ENCODE measurements around the gene AIF1L.

Gene AIF1L

GRCh38 chr9:131160416-131161112 lies 64.2 kb downstream of the AIF1L start:
- Histone ChIP-seq H3K79me1 (ENCODE audit: low read length) (no peaks in the 10 kb centered on the region), H3K23ac (ENCODE audit: low read length) (no peak overlapping the region), H3K4ac (ENCODE audit: low read depth, low read length) (no peak overlapping the region), H3K27ac (ENCODE audit: low read depth, low read length) (no peak overlapping the region), H3K4me3 (ENCODE audit: low read length) (no peak overlapping the region), H3K18ac (ENCODE audit: low read length) (no peak overlapping the region), H2BK5ac (ENCODE audit: low read length) (no peak overlapping the region), H3K4me2 (ENCODE audit: low read length) (no peak overlapping the region), H4K5ac (ENCODE audit: low read length) (no peak overlapping the region), H2BK15ac (replicated peaks; ENCODE audit: low read depth) (no peak overlapping the region), H3K36me3 (ENCODE audit: control insufficient read depth, insufficient read depth, low read length) (peaks cover 3% of the 10 kb centered on the region), H3K4me1 (ENCODE audit: control insufficient read depth, low read depth, low read length) (no peaks in the 10 kb centered on the region), H3K9ac (ENCODE audit: low read length) (no peak overlapping the region), H3K79me2 (ENCODE audit: control insufficient read depth, insufficient read depth, low read length) (no peaks in the 10 kb centered on the region), H2BK120ac (ENCODE audit: low read depth, low read length) (no peak overlapping the region), H4K8ac (ENCODE audit: low read depth, low read length) (no peak overlapping the region), H3K56ac (ENCODE audit: low read length) (no peak overlapping the region), H3K27me3 (ENCODE audit: insufficient read depth, low read length, poor library complexity) (no peaks in the 10 kb centered on the region), H2AK5ac (ENCODE audit: low read length) (no peak overlapping the region)
- no peak for DNase-seq
- no CpG with 5 or more reads among the region's 1 CpG for WGBS (ENCODE audit: extremely low coverage, insufficient coverage, low lambda C conversion rate)

- no peak overlapping the region for H3K9ac ChIP-seq (ENCODE audit: low read length)
- no peak overlapping the region for H3K23ac ChIP-seq (ENCODE audit: low read length)
- H4K8ac ChIP-seq (ENCODE audit: low read depth, low read length) = no peak overlapping the region
- no peaks in the 10 kb centered on the region for H3K79me2 ChIP-seq (ENCODE audit: control insufficient read depth, insufficient read depth, low read length)
- H3K4me3 ChIP-seq (ENCODE audit: low read length) = no peak overlapping the region
- H3K56ac ChIP-seq (ENCODE audit: low read length) = no peak overlapping the region
- WGBS (ENCODE audit: extremely low coverage, insufficient coverage, low lambda C conversion rate) = no CpG with 5 or more reads among the region's 6 CpGs
- H3K4me1 ChIP-seq (ENCODE audit: control insufficient read depth, low read depth, low read length) = no peaks in the 10 kb centered on the region
- H3K27me3 ChIP-seq (ENCODE audit: insufficient read depth, low read length, poor library complexity) = no peaks in the 10 kb centered on the region
- no peak overlapping the region for H3K18ac ChIP-seq (ENCODE audit: low read length)
- no peak overlapping the region for H4K5ac ChIP-seq (ENCODE audit: low read length)
- H3K4me2 ChIP-seq (ENCODE audit: low read length) = no peak overlapping the region
- no peak overlapping the region for H3K27ac ChIP-seq (ENCODE audit: low read depth, low read length)
- no peak overlapping the region for H2BK120ac ChIP-seq (ENCODE audit: low read depth, low read length)
- DNase-seq = no peak
- no peak overlapping the region for H2BK5ac ChIP-seq (ENCODE audit: low read length)
- H2BK15ac ChIP-seq (replicated peaks; ENCODE audit: low read depth) = no peak overlapping the region
- no peaks in the 10 kb centered on the region for H3K79me1 ChIP-seq (ENCODE audit: low read length)
- H2AK5ac ChIP-seq (ENCODE audit: low read length) = no peak overlapping the region
- H3K36me3 ChIP-seq (ENCODE audit: control insufficient read depth, insufficient read depth, low read length) = peaks cover 3% of the 10 kb centered on the region
- no peak overlapping the region for H3K4ac ChIP-seq (ENCODE audit: low read depth, low read length)
Measured at GRCh38 chr9:131161585-131161984, 65.3 kb downstream of the AIF1L start.

- no CpG with 5 or more reads among the region's 4 CpGs for WGBS (ENCODE audit: extremely low coverage, insufficient coverage, low lambda C conversion rate)
- Histone ChIP-seq H3K79me2 (ENCODE audit: control insufficient read depth, insufficient read depth, low read length) (no peaks in the 10 kb centered on the region), H2BK15ac (replicated peaks; ENCODE audit: low read depth) (no peak overlapping the region), H3K4me3 (ENCODE audit: low read length) (no peak overlapping the region), H2BK120ac (ENCODE audit: low read depth, low read length) (no peak overlapping the region), H3K4me2 (ENCODE audit: low read length) (no peak overlapping the region), H2AK5ac (ENCODE audit: low read length) (no peak overlapping the region), H3K23ac (ENCODE audit: low read length) (no peak overlapping the region), H3K4ac (ENCODE audit: low read depth, low read length) (no peak overlapping the region), H3K9ac (ENCODE audit: low read length) (no peak overlapping the region), H3K36me3 (ENCODE audit: control insufficient read depth, insufficient read depth, low read length) (peaks cover 3% of the 10 kb centered on the region), H4K8ac (ENCODE audit: low read depth, low read length) (no peak overlapping the region), H3K79me1 (ENCODE audit: low read length) (peaks cover 1% of the 10 kb centered on the region), H3K56ac (ENCODE audit: low read length) (no peak overlapping the region), H3K4me1 (ENCODE audit: control insufficient read depth, low read depth, low read length) (no peaks in the 10 kb centered on the region), H3K18ac (ENCODE audit: low read length) (no peak overlapping the region), H3K27me3 (ENCODE audit: insufficient read depth, low read length, poor library complexity) (no peaks in the 10 kb centered on the region), H2BK5ac (ENCODE audit: low read length) (no peak overlapping the region), H3K27ac (ENCODE audit: low read depth, low read length) (no peak overlapping the region), H4K5ac (ENCODE audit: low read length) (no peak overlapping the region)
- no peak for DNase-seq
Measured at GRCh38 chr9:131162886-131163285, 66.6 kb downstream of the AIF1L start.

- no peak overlapping the region for H3K9ac ChIP-seq (ENCODE audit: low read length)
- H3K79me1 ChIP-seq (ENCODE audit: low read length) = peaks cover 1% of the 10 kb centered on the region
- H2BK5ac ChIP-seq (ENCODE audit: low read length) = no peak overlapping the region
- no peak overlapping the region for H2BK15ac ChIP-seq (replicated peaks; ENCODE audit: low read depth)
- H4K5ac ChIP-seq (ENCODE audit: low read length) = no peak overlapping the region
- peaks cover 3% of the 10 kb centered on the region for H3K36me3 ChIP-seq (ENCODE audit: control insufficient read depth, insufficient read depth, low read length)
- no peaks in the 10 kb centered on the region for H3K27me3 ChIP-seq (ENCODE audit: insufficient read depth, low read length, poor library complexity)
- H4K8ac ChIP-seq (ENCODE audit: low read depth, low read length) = no peak overlapping the region
- no peak overlapping the region for H3K4ac ChIP-seq (ENCODE audit: low read depth, low read length)
- no peak overlapping the region for H3K56ac ChIP-seq (ENCODE audit: low read length)
- no peak overlapping the region for H3K4me2 ChIP-seq (ENCODE audit: low read length)
- DNase-seq = no peak
- H3K4me1 ChIP-seq (ENCODE audit: control insufficient read depth, low read depth, low read length) = no peaks in the 10 kb centered on the region
- no peak overlapping the region for H3K23ac ChIP-seq (ENCODE audit: low read length)
- H2BK120ac ChIP-seq (ENCODE audit: low read depth, low read length) = no peak overlapping the region
- no peak overlapping the region for H3K18ac ChIP-seq (ENCODE audit: low read length)
- no peak overlapping the region for H3K4me3 ChIP-seq (ENCODE audit: low read length)
- no peak overlapping the region for H2AK5ac ChIP-seq (ENCODE audit: low read length)
- H3K79me2 ChIP-seq (ENCODE audit: control insufficient read depth, insufficient read depth, low read length) = no peaks in the 10 kb centered on the region
- H3K27ac ChIP-seq (ENCODE audit: low read depth, low read length) = no peak overlapping the region
Measured at GRCh38 chr9:131165523-131165922, 69.2 kb downstream of the AIF1L start.

- H4K8ac ChIP-seq (ENCODE audit: low read depth, low read length) = no peak overlapping the region
- no peak overlapping the region for H3K18ac ChIP-seq (ENCODE audit: low read length)
- H3K56ac ChIP-seq (ENCODE audit: low read length) = no peak overlapping the region
- WGBS (ENCODE audit: extremely low coverage, insufficient coverage, low lambda C conversion rate) = no CpG with 5 or more reads among the region's 6 CpGs
- H2BK120ac ChIP-seq (ENCODE audit: low read depth, low read length) = no peak overlapping the region
- no peak overlapping the region for H2AK5ac ChIP-seq (ENCODE audit: low read length)
- H3K9ac ChIP-seq (ENCODE audit: low read length) = no peak overlapping the region
- no peak overlapping the region for H3K4me2 ChIP-seq (ENCODE audit: low read length)
- no peak overlapping the region for H3K23ac ChIP-seq (ENCODE audit: low read length)
- H2BK5ac ChIP-seq (ENCODE audit: low read length) = no peak overlapping the region
- no peak overlapping the region for H4K5ac ChIP-seq (ENCODE audit: low read length)
- peaks cover 4% of the 10 kb centered on the region for H3K36me3 ChIP-seq (ENCODE audit: control insufficient read depth, insufficient read depth, low read length)
- no peak overlapping the region for H3K4ac ChIP-seq (ENCODE audit: low read depth, low read length)
- H3K4me1 ChIP-seq (ENCODE audit: control insufficient read depth, low read depth, low read length) = no peaks in the 10 kb centered on the region
- DNase-seq = no peak
- H3K27me3 ChIP-seq (ENCODE audit: insufficient read depth, low read length, poor library complexity) = no peaks in the 10 kb centered on the region
- H3K79me2 ChIP-seq (ENCODE audit: control insufficient read depth, insufficient read depth, low read length) = peaks cover 2% of the 10 kb centered on the region
- peaks cover 3% of the 10 kb centered on the region for H3K79me1 ChIP-seq (ENCODE audit: low read length)
- H3K4me3 ChIP-seq (ENCODE audit: low read length) = no peak overlapping the region
- H2BK15ac ChIP-seq (replicated peaks; ENCODE audit: low read depth) = no peak overlapping the region
- no peak overlapping the region for H3K27ac ChIP-seq (ENCODE audit: low read depth, low read length)
Measured at GRCh38 chr9:131167146-131167692, 70.9 kb downstream of the AIF1L start.

GRCh38 chr9:131167936-131168335 lies 71.6 kb downstream of the AIF1L start:
- Histone ChIP-seq H3K4me1 (ENCODE audit: control insufficient read depth, low read depth, low read length) (no peaks in the 10 kb centered on the region), H4K5ac (ENCODE audit: low read length) (no peak overlapping the region), H3K79me2 (ENCODE audit: control insufficient read depth, insufficient read depth, low read length) (peaks cover 2% of the 10 kb centered on the region), H3K9ac (ENCODE audit: low read length) (no peak overlapping the region), H3K56ac (ENCODE audit: low read length) (no peak overlapping the region), H3K4me3 (ENCODE audit: low read length) (no peak overlapping the region), H2BK120ac (ENCODE audit: low read depth, low read length) (no peak overlapping the region), H2AK5ac (ENCODE audit: low read length) (no peak overlapping the region), H4K8ac (ENCODE audit: low read depth, low read length) (no peak overlapping the region), H2BK5ac (ENCODE audit: low read length) (no peak overlapping the region), H3K18ac (ENCODE audit: low read length) (no peak overlapping the region), H3K27me3 (ENCODE audit: insufficient read depth, low read length, poor library complexity) (no peaks in the 10 kb centered on the region), H3K23ac (ENCODE audit: low read length) (no peak overlapping the region), H2BK15ac (replicated peaks; ENCODE audit: low read depth) (no peak overlapping the region), H3K27ac (ENCODE audit: low read depth, low read length) (no peak overlapping the region), H3K4ac (ENCODE audit: low read depth, low read length) (no peak overlapping the region), H3K4me2 (ENCODE audit: low read length) (no peak overlapping the region), H3K36me3 (ENCODE audit: control insufficient read depth, insufficient read depth, low read length) (peaks cover 4% of the 10 kb centered on the region), H3K79me1 (ENCODE audit: low read length) (peaks cover 3% of the 10 kb centered on the region)
- WGBS (ENCODE audit: extremely low coverage, insufficient coverage, low lambda C conversion rate) = no CpG with 5 or more reads among the region's 4 CpGs
- DNase-seq = no peak

Data from mesendoderm (in vitro differentiated cells).